ENCODE results near the gene VOPP1.

DNA sequence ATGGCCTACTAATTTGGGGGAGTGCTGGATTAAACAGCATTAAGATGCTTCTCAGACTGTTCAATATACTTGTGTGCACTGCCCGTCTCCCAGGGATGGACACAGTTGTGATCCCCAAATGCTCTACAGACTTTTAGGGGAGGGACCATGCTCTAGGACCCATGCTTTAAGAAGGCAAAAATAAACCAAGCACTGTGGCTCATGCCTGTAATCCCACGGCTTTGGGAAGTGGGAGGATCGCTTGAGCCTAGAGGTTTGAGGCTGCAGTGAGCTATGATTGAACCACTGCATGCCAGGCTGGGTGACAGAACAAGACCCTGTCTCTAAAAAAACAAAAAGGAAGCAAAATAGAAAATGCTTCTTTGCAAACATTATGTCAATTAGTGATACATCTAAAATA is 102.6 kb downstream of the VOPP1 start:
- TF ChIP-seq, protein P1, sequence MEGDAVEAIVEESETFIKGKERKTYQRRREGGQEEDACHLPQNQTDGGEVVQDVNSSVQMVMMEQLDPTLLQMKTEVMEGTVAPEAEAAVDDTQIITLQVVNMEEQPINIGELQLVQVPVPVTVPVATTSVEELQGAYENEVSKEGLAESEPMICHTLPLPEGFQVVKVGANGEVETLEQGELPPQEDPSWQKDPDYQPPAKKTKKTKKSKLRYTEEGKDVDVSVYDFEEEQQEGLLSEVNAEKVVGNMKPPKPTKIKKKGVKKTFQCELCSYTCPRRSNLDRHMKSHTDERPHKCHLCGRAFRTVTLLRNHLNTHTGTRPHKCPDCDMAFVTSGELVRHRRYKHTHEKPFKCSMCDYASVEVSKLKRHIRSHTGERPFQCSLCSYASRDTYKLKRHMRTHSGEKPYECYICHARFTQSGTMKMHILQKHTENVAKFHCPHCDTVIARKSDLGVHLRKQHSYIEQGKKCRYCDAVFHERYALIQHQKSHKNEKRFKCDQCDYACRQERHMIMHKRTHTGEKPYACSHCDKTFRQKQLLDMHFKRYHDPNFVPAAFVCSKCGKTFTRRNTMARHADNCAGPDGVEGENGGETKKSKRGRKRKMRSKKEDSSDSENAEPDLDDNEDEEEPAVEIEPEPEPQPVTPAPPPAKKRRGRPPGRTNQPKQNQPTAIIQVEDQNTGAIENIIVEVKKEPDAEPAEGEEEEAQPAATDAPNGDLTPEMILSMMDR (IDR thresholded peaks at IDR 0.05), result no peak
- TF ChIP-seq POLR2AphosphoS5 (IDR thresholded peaks at IDR 0.05), result no peak
- TF ChIP-seq POLR2A (IDR thresholded peaks at IDR 0.05), result no peak

Measured in suprapubic skin (tissue), 4 donors.